CMK (cell line): ENCODE results near the gene SCN10A.

Source experiments
- DNase-seq: peaks from one replicate; pipeline ENCODE4 v3.0.0-alpha.2; 2010; ENCODE audit warnings: low read depth

The SCN10A gene

GRCh38 chr3:38773528-38773927 lies 42.5 kb downstream of the SCN10A start:
- no peak for DNase-seq

- DNase-seq = no peak
Observed at GRCh38 chr3:38763569-38763968, 52.4 kb downstream of the SCN10A start.

DNA sequence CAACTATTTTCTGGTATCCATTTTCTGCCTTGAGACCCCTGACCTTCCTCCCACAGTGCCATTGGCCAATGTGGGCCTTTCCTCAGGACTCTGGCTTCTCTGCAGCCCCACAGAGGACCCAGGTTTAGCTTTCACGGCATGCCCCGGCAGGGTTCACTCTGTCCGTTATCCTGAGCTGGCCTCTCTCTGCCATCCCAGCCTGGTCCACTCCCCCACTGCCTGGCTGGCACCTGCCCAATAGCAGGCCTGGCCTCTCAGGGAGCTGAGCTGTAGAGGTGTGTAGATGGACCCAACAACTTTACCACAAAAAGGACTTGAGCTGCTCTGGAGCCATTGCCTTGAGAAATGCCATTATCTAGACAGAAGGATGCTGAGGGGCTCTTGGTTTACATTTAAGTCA lies 57.5 kb downstream of the SCN10A start:
- DNase-seq = no peak

DNA sequence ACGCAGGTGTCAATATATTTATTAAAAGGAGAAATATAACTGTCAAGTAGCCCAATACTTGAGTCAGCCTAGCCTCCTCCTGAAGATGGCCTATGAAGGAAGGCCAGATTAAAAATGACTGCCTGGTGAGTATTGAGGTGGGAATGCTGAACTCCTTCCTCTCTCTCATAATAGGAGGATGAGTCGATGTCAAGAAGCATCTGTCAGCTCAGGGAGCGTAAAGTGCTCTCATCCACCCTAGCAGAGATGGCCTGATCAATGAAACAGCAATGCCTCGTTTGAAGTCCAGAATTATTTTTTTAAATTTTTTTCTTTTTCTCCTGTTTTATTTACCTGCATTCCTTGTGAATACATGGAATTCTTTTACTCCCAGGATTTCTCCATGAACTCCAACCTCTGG lies 58.3 kb downstream of the SCN10A start:
- DNase-seq = no peak

GRCh38 chr3:38756892-38757291 lies 59.1 kb downstream of the SCN10A start:
- DNase-seq = no peak

- no peak for DNase-seq
Observed at GRCh38 chr3:38755130-38755529, 60.9 kb downstream of the SCN10A start.

- no peak for DNase-seq
Observed at GRCh38 chr3:38746641-38747040, 69.4 kb downstream of the SCN10A start.

DNA sequence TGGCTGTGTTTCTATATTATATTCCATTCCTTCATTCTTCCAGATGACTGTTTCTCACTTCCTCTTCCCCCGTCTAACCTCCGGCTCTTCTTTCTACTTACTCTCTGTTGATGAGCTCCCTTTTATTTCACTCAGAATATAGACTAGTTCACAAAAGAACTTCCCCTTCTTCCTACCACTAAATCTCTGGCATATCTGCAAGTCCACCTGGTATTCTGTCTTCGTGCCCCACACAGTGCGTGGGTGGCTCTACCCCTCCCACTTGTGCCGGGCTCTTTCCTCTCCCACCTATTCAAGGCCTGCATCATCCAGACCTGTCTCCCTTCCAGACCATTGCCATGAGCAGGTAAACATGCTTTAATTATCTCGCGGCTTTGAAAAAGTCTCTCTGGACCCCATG lies 73.0 kb downstream of the SCN10A start:
- DNase-seq = no peak

DNA sequence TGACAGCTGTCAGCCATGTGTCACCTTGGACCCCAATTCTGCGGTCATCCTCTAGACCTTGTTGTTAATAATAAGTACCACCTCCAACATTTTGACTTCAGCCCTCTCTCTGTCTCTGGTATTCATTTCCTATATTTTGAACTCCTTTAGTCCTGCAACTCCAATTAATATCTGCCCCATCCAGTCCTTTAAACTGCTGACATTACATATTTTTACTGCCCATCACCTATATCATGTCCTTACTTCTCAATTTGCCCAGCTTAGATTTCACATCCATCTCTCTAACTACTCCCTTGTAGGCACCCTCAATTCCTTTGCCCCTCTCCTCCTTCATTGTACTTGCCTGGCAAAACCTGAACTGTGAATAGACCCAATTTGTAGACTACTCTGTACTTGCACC lies 73.5 kb downstream of the SCN10A start:
- no peak for DNase-seq

DNA sequence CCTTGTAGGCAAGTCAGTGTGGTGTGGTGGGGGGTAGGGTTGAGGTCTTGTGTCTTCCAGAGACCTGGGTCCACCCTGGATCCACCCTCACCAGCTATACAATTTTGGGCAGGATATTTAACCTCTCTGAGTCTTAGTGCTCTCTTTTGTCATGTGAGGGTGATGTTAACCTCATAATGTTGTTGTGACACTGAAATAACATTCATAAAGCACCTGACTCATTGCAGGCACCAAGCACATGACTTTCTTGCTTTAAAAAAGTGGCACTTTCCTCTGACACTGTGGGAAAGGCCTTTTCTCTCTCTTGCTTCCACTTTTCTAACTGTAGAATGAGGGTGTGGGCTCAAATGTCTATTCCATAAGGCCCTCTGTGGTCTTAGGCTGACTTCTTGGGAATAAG lies 75.5 kb downstream of the SCN10A start:
- DNase-seq = no peak

DNA sequence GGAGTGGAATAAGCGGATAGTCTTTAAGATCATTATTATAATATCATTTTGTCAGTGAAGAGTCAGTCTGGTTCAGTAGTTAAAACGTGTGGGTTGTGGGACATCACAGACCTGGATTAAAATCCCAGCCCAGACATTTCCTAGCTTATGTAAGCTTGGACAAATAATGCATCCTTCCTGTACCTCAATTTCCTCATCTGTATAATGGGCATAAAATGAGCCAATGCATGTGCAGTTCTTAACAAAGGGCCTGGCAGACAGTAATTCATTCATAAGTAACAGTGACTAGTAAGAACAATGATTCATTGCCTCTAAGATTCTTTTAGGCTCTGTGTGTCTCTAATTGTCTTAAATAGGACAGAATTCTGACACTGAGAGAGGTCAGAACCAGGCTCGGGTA lies 76.1 kb downstream of the SCN10A start:
- DNase-seq = no peak

DNA sequence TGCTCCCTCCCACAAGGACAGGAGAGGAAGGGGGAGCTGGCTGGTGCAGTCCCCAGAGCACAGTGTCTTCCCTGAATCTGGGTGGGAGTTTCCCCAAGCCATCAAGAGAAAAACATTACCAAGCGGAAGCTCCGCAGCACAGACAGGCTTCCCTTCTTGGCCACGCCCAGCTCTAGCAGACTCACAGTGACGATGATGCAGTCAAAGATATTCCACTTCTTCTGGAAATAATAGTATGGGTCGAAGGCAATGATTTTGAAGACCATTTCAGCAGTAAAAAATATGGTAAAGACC lies 76.7 kb downstream of the SCN10A start:
- peak; percentile 58 for DNase-seq

DNA sequence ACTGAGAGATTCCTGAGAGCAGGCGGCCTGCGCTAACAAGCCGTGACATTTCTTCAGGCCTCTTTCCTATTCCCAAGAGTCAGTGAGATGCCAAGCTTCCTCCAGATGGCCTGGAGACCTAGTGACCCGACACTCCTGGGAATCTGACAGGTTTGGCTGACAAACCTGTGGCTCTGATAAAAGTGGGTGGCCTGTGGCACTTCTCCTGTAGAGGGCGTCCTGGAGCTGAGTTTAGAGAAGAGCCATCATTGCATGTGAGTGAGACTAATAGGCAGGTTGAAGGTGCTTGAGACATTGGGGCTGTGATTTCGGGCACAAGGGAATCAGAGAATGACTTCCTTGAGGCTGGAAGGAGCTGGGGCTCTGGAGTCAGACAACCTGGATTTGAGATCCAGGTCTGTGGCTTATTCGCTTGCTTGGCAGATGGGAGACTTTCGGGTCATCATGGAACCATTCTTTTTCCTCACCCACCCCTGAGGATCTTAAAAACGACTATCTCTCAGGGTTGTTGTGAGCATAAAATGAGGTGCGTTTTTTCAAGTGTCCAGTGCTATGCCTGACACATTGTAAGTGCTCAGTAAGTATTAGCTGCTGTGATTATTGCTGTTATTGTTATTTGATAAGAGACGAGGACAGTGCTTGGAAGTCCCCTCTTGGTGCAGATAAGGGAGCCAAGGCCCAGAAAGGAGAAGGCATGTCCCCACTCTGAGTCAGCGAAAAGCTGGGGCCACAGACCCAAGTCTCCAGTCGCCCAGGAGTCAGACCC lies 77.2 kb downstream of the SCN10A start:
- DNase-seq = no peak

DNA sequence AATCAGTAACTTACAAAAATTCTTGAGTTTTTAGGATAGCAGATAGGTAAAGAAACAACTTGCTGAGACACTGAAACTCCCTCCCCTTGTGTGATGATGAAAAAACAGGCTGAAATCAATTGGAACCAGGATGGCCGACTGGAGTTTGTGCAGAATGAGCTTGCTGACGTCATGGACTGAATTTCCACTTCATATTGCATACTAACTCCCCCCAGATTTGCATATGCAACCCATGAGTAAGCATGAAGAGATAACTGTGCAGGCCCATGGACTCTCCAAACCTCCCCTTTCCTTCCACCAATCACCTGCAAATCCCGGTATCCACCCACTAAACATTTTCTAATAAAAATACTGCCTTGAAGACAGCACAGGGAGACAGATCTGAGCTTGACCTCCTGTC lies 84.5 kb downstream of the SCN10A start:
- no peak for DNase-seq

DNA sequence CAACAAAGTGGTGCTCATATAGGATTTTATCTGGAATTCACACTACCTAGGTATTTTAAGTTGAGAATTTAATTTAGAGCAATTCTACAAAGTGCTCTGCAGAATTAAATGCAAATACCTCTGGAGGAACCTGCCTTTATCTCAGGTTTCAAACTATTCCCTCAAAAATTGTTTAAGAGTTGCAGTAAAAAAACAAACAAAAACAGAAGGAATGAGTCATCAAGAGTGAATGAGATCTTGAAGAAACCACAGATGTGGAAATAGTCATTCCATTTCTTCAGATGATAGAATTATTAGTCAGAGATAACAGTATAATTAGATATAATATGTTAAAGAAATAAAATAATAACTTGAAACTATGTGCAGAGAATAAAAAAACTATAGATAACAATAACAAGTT lies 85.7 kb downstream of the SCN10A start:
- no peak for DNase-seq

DNA sequence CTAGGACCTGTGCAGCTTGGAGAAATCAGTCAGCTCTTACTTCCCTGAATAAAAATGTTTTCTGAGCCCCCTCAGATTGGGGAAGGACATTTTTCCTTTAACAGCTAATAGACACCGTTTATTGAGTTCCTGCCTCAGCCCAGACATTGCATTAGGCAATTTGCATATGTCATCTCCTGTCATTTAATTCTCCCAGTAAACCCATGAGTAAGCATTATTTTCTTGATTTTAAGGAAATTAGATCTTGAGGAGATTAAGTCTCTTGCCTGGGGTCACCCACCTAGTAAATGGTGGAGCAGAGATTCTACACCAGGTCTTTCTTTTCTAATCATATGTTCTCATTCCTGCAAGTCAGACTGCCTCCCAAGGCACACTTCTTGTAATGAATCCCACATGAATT lies 88.0 kb downstream of the SCN10A start:
- no peak for DNase-seq

GRCh38 chr3:38726751-38727150 lies 89.3 kb downstream of the SCN10A start:
- DNase-seq = no peak

DNA sequence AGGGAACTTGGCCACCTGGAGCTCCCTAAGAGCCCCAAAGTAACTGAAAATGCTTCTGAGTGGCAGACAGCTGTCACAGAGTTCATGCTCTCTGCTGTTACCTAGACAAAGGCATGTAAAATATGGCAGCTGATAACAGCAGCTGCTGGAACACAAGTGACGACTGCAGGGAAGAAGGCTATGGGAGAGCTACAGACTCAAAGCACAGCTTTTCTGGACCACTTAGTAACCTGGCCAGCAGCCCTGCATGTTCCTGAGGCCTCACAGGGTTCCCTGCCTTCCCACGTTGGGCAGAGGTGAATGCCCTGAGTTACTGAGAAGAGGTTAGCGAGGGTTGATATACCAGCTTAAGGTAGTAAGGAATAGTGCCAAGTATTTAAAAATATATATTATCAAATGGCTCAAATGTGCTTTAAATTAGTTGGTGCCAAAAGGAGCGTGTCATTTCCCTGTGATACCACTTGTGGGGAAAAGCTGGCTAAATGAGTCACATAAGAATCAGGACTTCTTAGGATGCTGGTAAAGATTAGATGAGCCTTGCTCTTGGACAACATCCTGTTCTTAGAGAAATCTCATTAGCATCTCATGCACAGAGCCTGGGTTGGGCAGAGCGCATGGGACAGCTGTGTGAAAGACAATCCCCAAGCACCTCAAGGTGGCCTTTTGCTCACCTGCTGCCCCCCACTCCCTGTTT lies 90.1 kb downstream of the SCN10A start:
- DNase-seq = no peak

GRCh38 chr3:38724392-38724736 lies 91.7 kb downstream of the SCN10A start:
- DNase-seq = no peak

- peak; percentile 31 for DNase-seq
Observed at GRCh38 chr3:38723569-38724391, 92.2 kb downstream of the SCN10A start.

DNA sequence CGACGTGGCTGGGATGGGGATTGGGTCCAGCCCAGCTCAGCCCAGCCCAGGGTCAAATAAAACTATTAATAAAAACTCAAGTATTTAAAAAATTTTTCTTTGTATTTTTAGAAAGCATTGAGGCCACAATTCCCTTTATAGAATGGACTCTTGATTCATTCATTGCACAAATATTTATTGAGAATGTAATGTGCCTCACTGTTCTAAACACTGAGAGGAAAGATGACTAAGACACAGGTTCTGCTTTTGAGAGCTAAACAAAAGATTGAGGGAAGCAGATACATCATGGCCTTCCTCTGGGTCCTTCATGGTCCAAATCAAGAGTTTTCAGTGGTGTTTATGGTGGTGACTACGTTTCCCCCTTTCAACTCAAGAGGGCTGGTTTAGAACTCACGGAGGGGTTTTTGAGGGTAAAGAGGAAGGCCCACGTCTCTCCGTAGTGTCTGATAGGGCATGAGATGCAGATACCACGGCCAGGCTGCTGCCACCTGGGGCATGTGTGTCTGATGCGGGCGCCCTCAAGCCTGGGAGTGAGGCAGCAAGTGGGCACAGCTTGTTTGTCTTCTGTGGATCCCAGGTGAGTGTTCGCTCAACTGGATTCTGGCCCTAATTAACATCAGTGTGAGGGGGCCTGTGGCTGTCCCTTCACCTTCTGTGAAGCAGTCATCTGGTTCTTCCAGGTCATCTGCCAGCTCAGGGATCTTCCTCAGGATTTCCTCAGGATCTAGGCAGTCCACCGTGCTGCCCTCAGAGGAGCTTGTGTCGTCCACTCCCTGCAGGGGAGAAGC lies 93.0 kb downstream of the SCN10A start:
- no peak for DNase-seq

GRCh38 chr3:38721207-38721772 lies 94.7 kb downstream of the SCN10A start:
- no peak for DNase-seq
